ENCODE results near the gene TTLL11.

TTLL11 gene

GRCh38 chr9:122129969-122130368, 36.9 kb upstream of the TTLL11 start:
- H3K4me3 ChIP-seq (ENCODE audit: low read depth, low read length): no peak overlapping the region
- no peak for TF ChIP-seq CTCF (IDR thresholded peaks at IDR 0.05; ENCODE audit: low read depth, low read length, missing control alignments)
- DNase-seq (ENCODE audit: low read depth): no peak

GRCh38 chr9:122128969-122129343, 35.8 kb upstream of the TTLL11 start:
- no peak overlapping the region for H3K4me3 ChIP-seq (ENCODE audit: low read depth, low read length)
- DNase-seq (ENCODE audit: low read depth): no peak
- TF ChIP-seq CTCF (IDR thresholded peaks at IDR 0.05; ENCODE audit: low read depth, low read length, missing control alignments): no peak

- no peak for TF ChIP-seq CTCF (IDR thresholded peaks at IDR 0.05; ENCODE audit: low read depth, low read length, missing control alignments)
- DNase-seq (ENCODE audit: low read depth): no peak
- H3K4me3 ChIP-seq (ENCODE audit: low read depth, low read length): no peak overlapping the region
These were observed 35.2 kb upstream of the TTLL11 start for GRCh38 chr9:122128007-122128968.

GRCh38 chr9:122127396-122127798, 34.3 kb upstream of the TTLL11 start:
- no peak for DNase-seq (ENCODE audit: low read depth)
- no peak for TF ChIP-seq CTCF (IDR thresholded peaks at IDR 0.05; ENCODE audit: low read depth, low read length, missing control alignments)

GRCh38 chr9:122126331-122127261, 33.5 kb upstream of the TTLL11 start:
- no peak for DNase-seq (ENCODE audit: low read depth)
- no peak overlapping the region for H3K4me3 ChIP-seq (ENCODE audit: low read depth, low read length)
- TF ChIP-seq CTCF (IDR thresholded peaks at IDR 0.05; ENCODE audit: low read depth, low read length, missing control alignments): no peak

More at GRCh38 chr9:122127396-122127798, 34.3 kb upstream of the TTLL11 start:
- no peak overlapping the region for H3K4me3 ChIP-seq (ENCODE audit: low read depth, low read length)

- no peak for DNase-seq (ENCODE audit: low read depth)
- TF ChIP-seq CTCF (IDR thresholded peaks at IDR 0.05; ENCODE audit: low read depth, low read length, missing control alignments): no peak
- no peak overlapping the region for H3K4me3 ChIP-seq (ENCODE audit: low read depth, low read length)
These were observed 32.6 kb upstream of the TTLL11 start for GRCh38 chr9:122125509-122126330.

Data from GM12864 (cell line).